SK-N-SH (cell line): ENCODE results near the gene CHCHD6. TPM values are rescaled to one million over a fixed set of nuclear protein-coding genes. Genes with fewer than 3 reads are reported as not detected.

Experiments
- CTCF ChIA-PET: fragments of 300-600, 350-600 bp; formaldehyde crosslinking; extraction: SDS; loops from one replicate; lab custom pipeline; 2021; lab: Yijun Ruan, JAX
- POLR2A ChIA-PET: fragments of 350-600 bp; sonication (Branson Sonifier 250); formaldehyde crosslinking; extraction: SDS; loops from one replicate; lab custom pipeline; 2020; ENCODE audit warnings: antibody characterized with exemption, inconsistent platforms; lab: Yijun Ruan, JAX
- DNase-seq: peaks from one replicate; pipeline ENCODE4 v3.0.0; 2012
- H2AFZ ChIP-seq: fragments of 200-600 bp; sonication (generic); 2 replicates; pipeline ENCODE4 v1.8.1; 2016; ENCODE audit warnings: antibody characterized with exemption, mild to moderate bottlenecking, low read depth
- H3F3A ChIP-seq: fragments of 200-600 bp; sonication (generic); replicated peaks from 2 replicates; pipeline ENCODE3; 2016; ENCODE audit warnings: antibody characterized with exemption, mild to moderate bottlenecking; ENCODE audit not compliant: insufficient read depth
- H3K27ac ChIP-seq, 2 experiments: fragments of 200-500 bp in 1 of 2; fragments of 200-600 bp in 1 of 2; sonication (Bioruptor generic) in 1 of 2; sonication (generic), shearing (Covaris generic) in 1 of 2; 2 replicates each; pipeline versions ENCODE4 v1.5.1 to v1.6.1; 2014 to 2016; ENCODE audit warnings: low read depth in 2 of 2, inconsistent platforms in 1 of 2, low read length in 1 of 2, mild to moderate bottlenecking in 1 of 2, mixed read lengths in 1 of 2
- H3K27me3 ChIP-seq: fragments of 200-600 bp; sonication (generic), shearing (Covaris generic); 2 replicates; pipeline ENCODE4 v1.6.1; 2016; ENCODE audit warnings: mixed run types; ENCODE audit not compliant: insufficient read depth
- H3K36me3 ChIP-seq, 2 experiments: fragments of 200-500 bp in 1 of 2; fragments of 200-600 bp in 1 of 2; sonication (Bioruptor generic) in 1 of 2; sonication (generic) in 1 of 2; replicated peaks in 1 of 2; 2 replicates each; pipeline versions ENCODE3 to v1.5.1; 2014 to 2016; ENCODE audit warnings: low read length in 1 of 2, mild to moderate bottlenecking in 1 of 2; ENCODE audit not compliant: insufficient read depth in 2 of 2, control insufficient read depth in 1 of 2
- H3K4me1 ChIP-seq, 2 experiments: fragments of 200-500 bp in 1 of 2; fragments of 200-600 bp in 1 of 2; sonication (Bioruptor generic) in 1 of 2; sonication (generic), shearing (Covaris generic) in 1 of 2; 2 replicates each; pipeline versions ENCODE4 v1.5.1 to v1.6.1; 2014 to 2016; ENCODE audit warnings: low read depth in 1 of 2, low read length in 1 of 2, mixed run types in 1 of 2; ENCODE audit not compliant: insufficient read depth in 2 of 2, control insufficient read depth in 1 of 2
- H3K4me2 ChIP-seq: fragments of 200-600 bp; sonication (generic), shearing (Covaris generic); 2 replicates; pipeline ENCODE4 v1.6.1; 2017; ENCODE audit warnings: mixed run types
- H3K4me3 ChIP-seq, 2 experiments: fragments of 200-500 bp in 1 of 2; fragments of 200-600 bp in 1 of 2; sonication (Bioruptor generic) in 1 of 2; sonication (generic), shearing (Covaris generic) in 1 of 2; 2 replicates each; pipeline versions ENCODE4 v1.5.1 to v1.8.1; 2014 to 2016; ENCODE audit warnings: low read depth in 2 of 2, inconsistent platforms in 1 of 2, low read length in 1 of 2, mild to moderate bottlenecking in 1 of 2, mixed read lengths in 1 of 2, moderate library complexity in 1 of 2
- H3K79me2 ChIP-seq: fragments of 200-600 bp; sonication (generic); 2 replicates; pipeline ENCODE4 v1.8.1; 2017; ENCODE audit warnings: mild to moderate bottlenecking; ENCODE audit not compliant: insufficient read depth
- H3K9ac ChIP-seq: fragments of 200-600 bp; sonication (generic); 2 replicates; pipeline ENCODE4 v1.6.1; 2017; ENCODE audit warnings: mixed run types
- H3K9me2 ChIP-seq: fragments of 200-600 bp; sonication (generic); 2 replicates; pipeline ENCODE4 v1.6.1; 2017; ENCODE audit warnings: mixed run types
- H3K9me3 ChIP-seq: fragments of 200-600 bp; sonication (generic); 2 replicates; pipeline ENCODE4 v1.6.1; 2017; ENCODE audit warnings: mixed run types, mild to moderate bottlenecking, moderate library complexity
- H4K20me1 ChIP-seq: fragments of 200-600 bp; sonication (generic); 2 replicates; pipeline ENCODE4 v1.6.1; 2017; ENCODE audit warnings: mild to moderate bottlenecking, mixed run types; ENCODE audit not compliant: insufficient read depth
- CHD2 ChIP-seq: fragments of 150-350 bp; IDR thresholded peaks from 2 replicates; pipeline ENCODE4 v1.6.1; 2018; ENCODE audit warnings: low read length; ENCODE audit not compliant: partially characterized antibody
- ELF1 ChIP-seq: IDR thresholded peaks from 2 replicates; pipeline ENCODE4 v1.4.0; 2012
- EP300 ChIP-seq, 2 experiments: IDR thresholded peaks; 2 replicates each; pipeline versions ENCODE4 v1.4.0 to v1.6.1; 2012; ENCODE audit warnings: borderline replicate concordance in 1 of 2, low read depth in 1 of 2, low read length in 1 of 2
- FOXJ3 ChIP-seq: sonication (generic); formaldehyde crosslinking; IDR thresholded peaks from 2 replicates; pipeline ENCODE4 v1.5.1; 2020; ENCODE audit warnings: mild to moderate bottlenecking, missing genetic modification reagents
- GABPA ChIP-seq: IDR thresholded peaks from 2 replicates; pipeline ENCODE4 v1.4.0; 2012; ENCODE audit warnings: low read depth, mild to moderate bottlenecking
- IRF3 ChIP-seq: fragments of 150-350 bp; IDR thresholded peaks from 2 replicates; pipeline ENCODE4 v1.6.1; 2016; ENCODE audit warnings: mild to moderate bottlenecking, low read depth, low read length
- JUND ChIP-seq: IDR thresholded peaks from 2 replicates; pipeline ENCODE4 v1.4.0; 2012
- MAX ChIP-seq: IDR thresholded peaks from 2 replicates; pipeline ENCODE4 v1.4.0; 2012; ENCODE audit warnings: low read depth
- MEF2A ChIP-seq: IDR thresholded peaks from 2 replicates; pipeline ENCODE4 v1.4.0; 2012; ENCODE audit warnings: low read depth, borderline replicate concordance
- MXI1 ChIP-seq: IDR thresholded peaks from 2 replicates; pipeline ENCODE4 v1.6.1; 2012; ENCODE audit warnings: mild to moderate bottlenecking, low read depth, low read length, improper control_type of control experiment
- NFIC ChIP-seq: IDR thresholded peaks from 2 replicates; pipeline ENCODE4 v1.4.0; 2012; ENCODE audit warnings: borderline replicate concordance
- NRF1 ChIP-seq: IDR thresholded peaks from 2 replicates; pipeline ENCODE4 v1.6.1; 2012; ENCODE audit warnings: low read depth, mild to moderate bottlenecking, low read length
- RFX5 ChIP-seq: IDR thresholded peaks from 2 replicates; pipeline ENCODE4 v1.6.1; 2012; ENCODE audit warnings: mild to moderate bottlenecking, improper control_type of control experiment, low read length
- SMC3 ChIP-seq: IDR thresholded peaks from 2 replicates; pipeline ENCODE4 v1.6.1; 2012; ENCODE audit warnings: low read depth, low read length, improper control_type of control experiment
- TAF1 ChIP-seq: IDR thresholded peaks from 2 replicates; pipeline ENCODE4 v1.6.1; 2012; ENCODE audit warnings: low read depth, mild to moderate bottlenecking, low read length, moderate library complexity, borderline replicate concordance
- TEAD4 ChIP-seq: IDR thresholded peaks from 2 replicates; pipeline ENCODE4 v1.4.0; 2012; ENCODE audit warnings: mild to moderate bottlenecking, borderline replicate concordance; ENCODE audit not compliant: insufficient read depth
- WGBS: methylation state at CpG from one replicate; pipeline ENCODE4 v1.1.6; 2017; ENCODE audit warnings: low lambda C conversion rate; 5-methylcytosine and 5-hydroxymethylcytosine counted together
- polyA plus RNA-seq, 3 experiments: library from polyadenylated mRNA; depleted of rRNA; stranded (reverse); fragments of >200 nt; gene quantifications; 2 replicates each; pipeline ENCODE4 v1.2.3, GENCODE V29; 2012

Gene CHCHD6
- polyA plus RNA-seq, 1 of the 3 experiments (the other 2 are of a cell fraction), result 42.5 TPM

GRCh38 chr3:127006781-127007436 lies 302.9 kb downstream of the CHCHD6 start:
- POLR2A ChIA-PET, result interaction anchor here (0.9 to 1.3 kb wide), 2 partner anchors 14 to 327 kb away, joined by 3 to 4 read pairs; no protein-coding TSS in a partner anchor
- Histone ChIP-seq H3K4me2 (no peak overlapping the region), H3K27me3 (no peaks in the 10 kb centered on the region), H4K20me1 (0 out of 2 replicates have a peak, but pooled peaks cover 5% of the 10 kb centered on the region), H3K27ac (no peak overlapping the region), H3K9ac (no peak overlapping the region), H2AFZ (no peak overlapping the region), H3K9me3 (no peaks in the 10 kb centered on the region), H3K9me2 (no peaks in the 10 kb centered on the region), H3F3A (no peaks in the 10 kb centered on the region), H3K36me3 (peaks cover 5 to 15% of the 10 kb centered on the region in 2 experiments), H3K79me2 (peaks cover 34% of the 10 kb centered on the region), H3K4me3 (no peak overlapping the region), H3K4me1 (peaks cover 14 to 64% of the 10 kb centered on the region in 2 experiments; a peak in 3 of 4 replicates)
- DNase-seq, result peak; percentile 67
- CTCF ChIA-PET, result interaction anchor here (0.8 to 1.3 kb wide), 5 partner anchors 9 to 543 kb away, joined by 3 to 6 read pairs (median 4); no protein-coding TSS in a partner anchor
- WGBS, result 89% methylated on average over 8 of the region's 8 CpGs
- TF ChIP-seq NFIC, result peak; percentile 39; the same call in 1 of the 2 replicates
- TF ChIP-seq MXI1, result no peak

GRCh38 chr3:127008236-127008635 lies 304.2 kb downstream of the CHCHD6 start:
- Histone ChIP-seq H3K9me2 (no peaks in the 10 kb centered on the region), H3K4me2 (no peak overlapping the region), H3F3A (no peaks in the 10 kb centered on the region), H3K4me3 (no peak overlapping the region), H4K20me1 (0 out of 2 replicates have a peak, but pooled peaks cover 7% of the 10 kb centered on the region), H3K9ac (no peak overlapping the region), H2AFZ (no peak overlapping the region), H3K4me1 (peaks cover 6 to 52% of the 10 kb centered on the region in 2 experiments; a peak in 2 of 4 replicates), H3K79me2 (peaks cover 27% of the 10 kb centered on the region), H3K36me3 (peaks cover 5 to 29% of the 10 kb centered on the region in 2 experiments), H3K27ac (peak overlapping the region in 1 of 2 experiments; percentile 2; a peak in 1 of 4 replicates), H3K27me3 (no peaks in the 10 kb centered on the region), H3K9me3 (no peaks in the 10 kb centered on the region)
- ChIA-PET CTCF (interaction anchor here (0.5 to 1.0 kb wide), 2 partner anchors 88 to 548 kb away, joined by 3 read pairs; no protein-coding TSS in a partner anchor), POLR2A (no interaction called here)
- TF ChIP-seq GABPA, result no peak
- TF ChIP-seq RFX5, result no peak
- TF ChIP-seq TEAD4, result no peak
- peak; percentile 66; the same call in 1 of the 2 replicates for TF ChIP-seq FOXJ3 (CRISPR knock-in tag)
- peak; percentile 59 for DNase-seq
- WGBS, result 86% methylated on average over 8 of the region's 10 CpGs

- no peak overlapping the region for H2AFZ ChIP-seq
- H4K20me1 ChIP-seq, result 0 out of 2 replicates have a peak, but pooled peaks cover 7% of the 10 kb centered on the region
- no peak overlapping the region for H3K4me2 ChIP-seq
- peaks cover 6 to 43% of the 10 kb centered on the region in 2 experiments; a peak in 2 of 4 replicates for H3K4me1 ChIP-seq
- DNase-seq, result no peak
- CTCF ChIA-PET, result interaction anchor here (1.1 to 2.3 kb wide), 7 partner anchors 10 to 535 kb away, joined by 3 to 9 read pairs (median 4); partner anchors contain the start of gene PLXNA1
- no peaks in the 10 kb centered on the region for H3K9me3 ChIP-seq
- POLR2A ChIA-PET, result no interaction called here
- H3K36me3 ChIP-seq, result peaks cover 5 to 36% of the 10 kb centered on the region in 2 experiments
- no peak overlapping the region for H3K4me3 ChIP-seq
- no peak for TF ChIP-seq MAX
- no peak for TF ChIP-seq JUND
- no peak for TF ChIP-seq EP300 (IDR thresholded peaks at IDR 0.05; ENCODE audit: borderline replicate concordance in 1 of 2, low read depth in 1 of 2, low read length in 1 of 2)
- no peak for TF ChIP-seq IRF3
- no peak for TF ChIP-seq CHD2
- no peak for TF ChIP-seq SMC3
- no peak for TF ChIP-seq ELF1
- no peak for TF ChIP-seq MEF2A
- no peak for TF ChIP-seq NRF1
- no peak for TF ChIP-seq FOXJ3 (CRISPR knock-in tag)
- TF ChIP-seq TAF1, result no peak
- no peak overlapping the region for H3K9ac ChIP-seq
- no peaks in the 10 kb centered on the region for H3K27me3 ChIP-seq
- no peak overlapping the region for H3K27ac ChIP-seq
- H3F3A ChIP-seq, result no peaks in the 10 kb centered on the region
- 93% methylated on average over 4 of the region's 10 CpGs for WGBS
- peaks cover 27% of the 10 kb centered on the region; the same call in 1 of the 2 replicates for H3K79me2 ChIP-seq
- no peaks in the 10 kb centered on the region for H3K9me2 ChIP-seq
Measured at GRCh38 chr3:127009531-127009930, 305.5 kb downstream of the CHCHD6 start.
